H1 (cell line): ENCODE data around the gene SIK2. TPM values are rescaled to one million over a fixed set of nuclear protein-coding genes. Genes with fewer than 3 reads are reported as not detected.

Source experiments
- CTCF ChIA-PET: fragments of 300-600 bp; sonication (Branson Sonifier 250); formaldehyde crosslinking; loops from one replicate; lab custom pipeline; 2021; ENCODE audit not compliant: partially characterized antibody; lab: Charles Lee
- POLR2A ChIA-PET: fragments of 300-600 bp; sonication (Branson Sonifier 250); formaldehyde crosslinking; loops from one replicate; lab custom pipeline; 2021; ENCODE audit warnings: inconsistent platforms; ENCODE audit not compliant: partially characterized antibody; lab: Charles Lee
- DNase-seq, 2 experiments: peaks; one replicate each; pipeline versions ENCODE4 v3.0.0 to v3.0.0-alpha.2; 2010 to 2022; ENCODE audit warnings: low spot score in 2 of 2, low read depth in 1 of 2, mixed read lengths in 1 of 2
- FAIRE-seq: peaks from 2 replicates; lab custom pipeline; 2011; peaks lifted over from hg19 to GRCh38; lab: Jason Lieb, UNC
- H2AFZ ChIP-seq: 2 replicates; pipeline ENCODE4 v1.8.1; 2012; ENCODE audit warnings: low read length, inconsistent platforms
- H2AK5ac ChIP-seq: 2 replicates; pipeline ENCODE4 v1.6.1; 2013; ENCODE audit warnings: low read depth, low read length
- H2BK120ac ChIP-seq: replicated peaks from 2 replicates; pipeline ENCODE3; 2013; ENCODE audit warnings: low read depth, low read length, inconsistent platforms
- H2BK12ac ChIP-seq: 2 replicates; pipeline ENCODE4 v1.6.1; 2013; ENCODE audit warnings: low read depth, low read length
- H2BK15ac ChIP-seq: 2 replicates; pipeline ENCODE4 v1.6.1; 2013; ENCODE audit warnings: low read length
- H2BK20ac ChIP-seq: 2 replicates; pipeline ENCODE4 v1.6.1; 2013; ENCODE audit warnings: low read length
- H2BK5ac ChIP-seq: 2 replicates; pipeline ENCODE4 v1.6.1; 2013; ENCODE audit warnings: low read depth, low read length
- H3K14ac ChIP-seq: 2 replicates; pipeline ENCODE4 v1.6.1; 2013; ENCODE audit warnings: inconsistent platforms; ENCODE audit not compliant: insufficient read length
- H3K18ac ChIP-seq: 2 replicates; pipeline ENCODE4 v1.6.1; 2013; ENCODE audit warnings: low read length; ENCODE audit errors: extremely low read depth
- H3K23ac ChIP-seq: 2 replicates; pipeline ENCODE4 v1.6.1; 2013; ENCODE audit warnings: inconsistent platforms; ENCODE audit not compliant: insufficient read length
- H3K23me2 ChIP-seq: 2 replicates; pipeline ENCODE4 v1.6.1; 2013; ENCODE audit warnings: low read depth, low read length
- H3K27ac ChIP-seq: 2 replicates; pipeline ENCODE4 v1.6.1; 2011; ENCODE audit warnings: low read depth, low read length, inconsistent platforms
- H3K27me3 ChIP-seq, 4 experiments: replicated peaks in 1 of 4; 1 replicate in 1 of 4; 2 replicates in 3 of 4; pipeline versions ENCODE4 v1.6.1 to v1.8.1; 2011 to 2013; ENCODE audit warnings: low read length in 3 of 4, mild to moderate bottlenecking in 3 of 4, inconsistent platforms in 2 of 4, mixed read lengths in 2 of 4, moderate library complexity in 1 of 4; ENCODE audit not compliant: control insufficient read depth in 3 of 4, insufficient read depth in 3 of 4; ENCODE audit errors: extremely low read depth in 1 of 4
- H3K36me3 ChIP-seq, 4 experiments: 2 replicates each; pipeline versions ENCODE4 v1.6.1 to v1.8.1; 2011 to 2013; ENCODE audit warnings: mild to moderate bottlenecking in 4 of 4, low read length in 3 of 4, moderate library complexity in 2 of 4, control low read depth in 1 of 4, inconsistent platforms in 1 of 4; ENCODE audit not compliant: insufficient read depth in 4 of 4, control insufficient read depth in 2 of 4
- H3K4ac ChIP-seq: replicated peaks from 2 replicates; pipeline ENCODE3; 2013; ENCODE audit warnings: low read length, low read depth, mixed read lengths, inconsistent platforms; ENCODE audit not compliant: insufficient read length
- H3K4me1 ChIP-seq, 4 experiments: replicated peaks in 1 of 4; 1 replicate in 1 of 4; 2 replicates in 3 of 4; pipeline versions ENCODE4 v1.6.1 to v1.8.1; 2011 to 2013; ENCODE audit warnings: low read length in 3 of 4, inconsistent platforms in 2 of 4, mixed read lengths in 1 of 4; ENCODE audit not compliant: insufficient read depth in 4 of 4, control insufficient read depth in 3 of 4
- H3K4me2 ChIP-seq, 2 experiments: 2 replicates each; pipeline versions ENCODE4 v1.6.1 to v1.8.1; 2011 to 2013; ENCODE audit warnings: low read depth in 2 of 2, low read length in 2 of 2, control low read depth in 1 of 2, inconsistent platforms in 1 of 2, mild to moderate bottlenecking in 1 of 2; ENCODE audit not compliant: insufficient read depth in 1 of 2
- H3K4me3 ChIP-seq, 4 experiments: fragments of 200-600, 300-600 bp in 1 of 4; sonication (generic), shearing (Covaris generic), sonication (Bioruptor Twin) in 1 of 4; 2 replicates each; pipeline versions ENCODE4 v1.5.1 to v1.8.1; 2011 to 2016; ENCODE audit warnings: low read length in 4 of 4, low read depth in 3 of 4, control low read depth in 2 of 4, inconsistent platforms in 2 of 4, mild to moderate bottlenecking in 2 of 4, mixed read lengths in 1 of 4, moderate library complexity in 1 of 4; ENCODE audit not compliant: insufficient read depth in 2 of 4; ENCODE audit errors: extremely low read depth in 1 of 4
- H3K56ac ChIP-seq: replicated peaks from 2 replicates; pipeline ENCODE3; 2013; ENCODE audit warnings: low read depth, mild to moderate bottlenecking, mixed read lengths, low read length, inconsistent platforms; ENCODE audit not compliant: insufficient read length
- H3K79me1 ChIP-seq: 2 replicates; pipeline ENCODE4 v1.6.1; 2013; ENCODE audit warnings: low read depth, low read length, control low read depth
- H3K79me2 ChIP-seq, 2 experiments: 2 replicates each; pipeline versions ENCODE4 v1.6.1 to v1.8.1; 2012 to 2013; ENCODE audit warnings: low read length in 2 of 2, mild to moderate bottlenecking in 2 of 2, inconsistent platforms in 1 of 2; ENCODE audit not compliant: insufficient read depth in 2 of 2, control insufficient read depth in 1 of 2
- H3K9ac ChIP-seq, 4 experiments: replicated peaks in 1 of 4; 1 replicate in 1 of 4; 2 replicates in 3 of 4; pipeline versions ENCODE4 v1.6.1 to v1.8.1; 2011 to 2013; ENCODE audit warnings: low read depth in 3 of 4, low read length in 3 of 4, control low read depth in 2 of 4, mild to moderate bottlenecking in 2 of 4, moderate library complexity in 2 of 4, inconsistent platforms in 1 of 4; ENCODE audit errors: extremely low read depth in 1 of 4
- H3K9me3 ChIP-seq, 2 experiments: 2 replicates each; pipeline versions ENCODE4 v1.6.1 to v1.8.1; 2012 to 2013; ENCODE audit warnings: mild to moderate bottlenecking in 2 of 2, moderate library complexity in 2 of 2, control low read depth in 1 of 2, inconsistent platforms in 1 of 2, low read depth in 1 of 2, low read length in 1 of 2, mixed read lengths in 1 of 2; ENCODE audit not compliant: insufficient read depth in 2 of 2
- H4K20me1 ChIP-seq, 2 experiments: replicated peaks in 1 of 2; 2 replicates each; pipeline versions ENCODE3 to v1.8.1; 2011 to 2013; ENCODE audit warnings: inconsistent platforms in 2 of 2, low read length in 2 of 2, mild to moderate bottlenecking in 1 of 2; ENCODE audit not compliant: insufficient read depth in 2 of 2, control insufficient read depth in 1 of 2
- H4K5ac ChIP-seq: 2 replicates; pipeline ENCODE4 v1.6.1; 2013; ENCODE audit warnings: low read length, low read depth, mixed read lengths, inconsistent platforms; ENCODE audit not compliant: insufficient read length
- H4K8ac ChIP-seq: 2 replicates; pipeline ENCODE4 v1.8.0; 2013; ENCODE audit warnings: mild to moderate bottlenecking, moderate library complexity, low read length, inconsistent platforms; ENCODE audit not compliant: insufficient read depth; ENCODE audit errors: extremely low read depth
- H4K91ac ChIP-seq: replicated peaks from 2 replicates; pipeline ENCODE3; 2013; ENCODE audit warnings: low read length, mixed read lengths, inconsistent platforms; ENCODE audit not compliant: insufficient read length
- ASH2L ChIP-seq: fragments of 200-600, 300-600 bp; sonication (generic); IDR thresholded peaks from one replicate; pipeline ENCODE4 v1.7.1; 2017; ENCODE audit warnings: low read length
- CBX5 ChIP-seq: fragments of 300-800, 300-1000 bp; sonication (generic); IDR thresholded peaks from 2 replicates; pipeline ENCODE4 v1.7.1; 2016; ENCODE audit warnings: antibody characterized with exemption, low read length, low read depth
- CHD2 ChIP-seq: IDR thresholded peaks from 2 replicates; pipeline ENCODE4 v1.6.1; 2012; ENCODE audit warnings: low read length, improper control_type of control experiment
- EP300 ChIP-seq, 2 experiments: IDR thresholded peaks; 1 replicate in 1 of 2; 2 replicates in 1 of 2; pipeline ENCODE4 v1.6.1; 2011 to 2012; ENCODE audit warnings: low read depth in 2 of 2, low read length in 2 of 2, mild to moderate bottlenecking in 2 of 2, borderline replicate concordance in 1 of 2, inconsistent platforms in 1 of 2, moderate library complexity in 1 of 2
- HDAC2 ChIP-seq, 2 experiments: fragments of 300-600 bp in 1 of 2; sonication (generic) in 1 of 2; IDR thresholded peaks; 2 replicates each; pipeline ENCODE4 v1.6.1; 2011 to 2012; ENCODE audit warnings: low read depth in 2 of 2, low read length in 2 of 2, mild to moderate bottlenecking in 2 of 2, moderate library complexity in 2 of 2, borderline replicate concordance in 1 of 2, inconsistent platforms in 1 of 2
- NANOG ChIP-seq: IDR thresholded peaks from 2 replicates; pipeline ENCODE4 v1.6.1; 2011; ENCODE audit warnings: low read length, low read depth, mild to moderate bottlenecking, inconsistent platforms; ENCODE audit not compliant: insufficient read depth, poor library complexity, severe bottlenecking
- POLR2AphosphoS5 ChIP-seq: IDR thresholded peaks from 2 replicates; pipeline ENCODE4 v1.6.1; 2011; ENCODE audit warnings: low read depth, low read length
- RFX5 ChIP-seq: IDR thresholded peaks from 2 replicates; pipeline ENCODE4 v1.6.1; 2011; ENCODE audit warnings: low read depth, low read length, improper control_type of control experiment, borderline replicate concordance
- SP4 ChIP-seq: IDR thresholded peaks from 2 replicates; pipeline ENCODE4 v1.6.1; 2012; ENCODE audit warnings: low read length, inconsistent platforms
- SRF ChIP-seq: IDR thresholded peaks from 2 replicates; pipeline ENCODE4 v1.6.1; 2011; ENCODE audit warnings: mild to moderate bottlenecking, low read depth, low read length, moderate library complexity
- TCF12 ChIP-seq: IDR thresholded peaks from 2 replicates; pipeline ENCODE4 v1.6.1; 2011; ENCODE audit warnings: low read depth, mild to moderate bottlenecking, low read length
- TEAD4 ChIP-seq: IDR thresholded peaks from 2 replicates; pipeline ENCODE4 v1.6.1; 2012; ENCODE audit warnings: low read depth, low read length, inconsistent platforms, mixed read lengths
- WGBS, 2 experiments: shearing (Covaris generic) in 1 of 2; methylation state at CpG; one replicate each; pipeline versions ENCODE4 v1.1.6 to v1.1.7; 2013 to 2015; ENCODE audit warnings: low lambda C conversion rate in 2 of 2, mixed read lengths in 2 of 2, inconsistent platforms in 1 of 2, low coverage in 1 of 2, missing lambda C conversion rate in 1 of 2; ENCODE audit not compliant: insufficient replicate concordance in 2 of 2, insufficient coverage in 1 of 2, insufficient read length in 1 of 2; ENCODE audit errors: extremely low coverage in 1 of 2, missing lambda C conversion rate in 1 of 2; 5-methylcytosine and 5-hydroxymethylcytosine counted together
- polyA plus RNA-seq, 7 experiments: library from polyadenylated mRNA; depleted of rRNA in 3 of 7; stranded (reverse) in 5 of 7; unstranded in 2 of 7; fragments of >200 nt in 5 of 7; fragments of 200-250 nt in 2 of 7; gene quantifications; 1 replicate in 5 of 7; 2 replicates in 1 of 7; 4 replicates in 1 of 7; pipeline versions ENCODE4 v1.2.1 to v1.2.3, GENCODE V29; 2011 to 2013; ENCODE audit warnings: missing spikeins in 2 of 7, mixed read lengths in 2 of 7
- total RNA-seq: library from RNA; stranded (reverse); fragmentation: NEBNext Ultra II Directional; extraction: Animal tissue kit (Norgen Biotek cat#: 25700); gene quantifications from 2 replicates; pipeline ENCODE4 v1.2.1, GENCODE V29; 2021
- TF ChIP-seq, protein P1 (sequence below): IDR thresholded peaks from 2 replicates; pipeline ENCODE4 v1.6.1; 2012; ENCODE audit warnings: inconsistent platforms
- TF ChIP-seq, protein P2 (sequence below): IDR thresholded peaks from 2 replicates; pipeline ENCODE4 v1.6.1; 2012; ENCODE audit warnings: inconsistent platforms

The SIK2 gene
- total and polyA plus RNA-seq, 2 of the 8 experiments (the other 6 are each of a cell fraction or from before 2014, with no cell fraction given): 8.8 to 11.2 TPM

- Histone ChIP-seq H3K14ac (no peak overlapping the region), H3K79me1 (no peaks in the 10 kb centered on the region), H2BK20ac (no peak overlapping the region), H3K4me3 (no peak overlapping the region), H3K79me2 (no peaks in the 10 kb centered on the region), H2BK5ac (no peak overlapping the region), H3K56ac (no peak overlapping the region), H2BK15ac (no peak overlapping the region), H3K4me1 (no peaks in the 10 kb centered on the region), H2BK12ac (no peak overlapping the region), H3K9me3 (no peaks in the 10 kb centered on the region), H2AFZ (no peak overlapping the region), H3K27ac (no peak overlapping the region), H3K27me3 (no peaks in the 10 kb centered on the region), H3K18ac (no peak overlapping the region), H3K4ac (no peak overlapping the region), H2AK5ac (no peak overlapping the region), H3K23ac (no peak overlapping the region), H4K91ac (no peak overlapping the region), H2BK120ac (no peak overlapping the region), H3K4me2 (no peak overlapping the region), H4K20me1 (no peaks in the 10 kb centered on the region), H3K36me3 (no peaks in the 10 kb centered on the region), H3K23me2 (no peaks in the 10 kb centered on the region), H4K5ac (no peak overlapping the region), H4K8ac (no peak overlapping the region), H3K9ac (no peak overlapping the region)
- no peak for DNase-seq
- FAIRE-seq: no peak
- ChIA-PET CTCF (interaction anchor here (0.5 to 1.0 kb wide), 2 partner anchors 13 to 29 kb away, joined by 3 read pairs; no protein-coding TSS in a partner anchor), POLR2A (no interaction called here)
- WGBS, 2 experiments: 87% methylated on average over 6 of the region's 6 CpGs; no CpG with 5 or more reads in 1 of the 2 experiments
- TF ChIP-seq CBX5 (no peak), HDAC2 (IDR thresholded peaks at IDR 0.05; ENCODE audit: borderline replicate concordance in 1 of 2, low read depth in 2 of 2, low read length in 2 of 2) (no peak), RFX5 (no peak), ASH2L (no peak), TEAD4 (no peak), POLR2AphosphoS5 (no peak), CHD2 (no peak), NANOG (no peak), EP300 (IDR thresholded peaks at IDR 0.05; ENCODE audit: borderline replicate concordance in 1 of 2, low read depth in 2 of 2, low read length in 2 of 2) (no peak), SP4 (no peak), TCF12 (no peak), SRF (no peak)
- TF ChIP-seq, protein P1, sequence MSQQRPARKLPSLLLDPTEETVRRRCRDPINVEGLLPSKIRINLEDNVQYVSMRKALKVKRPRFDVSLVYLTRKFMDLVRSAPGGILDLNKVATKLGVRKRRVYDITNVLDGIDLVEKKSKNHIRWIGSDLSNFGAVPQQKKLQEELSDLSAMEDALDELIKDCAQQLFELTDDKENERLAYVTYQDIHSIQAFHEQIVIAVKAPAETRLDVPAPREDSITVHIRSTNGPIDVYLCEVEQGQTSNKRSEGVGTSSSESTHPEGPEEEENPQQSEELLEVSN: no peak
- TF ChIP-seq, protein P2, sequence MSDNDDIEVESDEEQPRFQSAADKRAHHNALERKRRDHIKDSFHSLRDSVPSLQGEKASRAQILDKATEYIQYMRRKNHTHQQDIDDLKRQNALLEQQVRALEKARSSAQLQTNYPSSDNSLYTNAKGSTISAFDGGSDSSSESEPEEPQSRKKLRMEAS: no peak
Observed at GRCh38 chr11:111575740-111576139, 26.5 kb upstream of the SIK2 start.
